G401 (cell line): ENCODE data around the gene LOXHD1. TPM values are rescaled to one million over a fixed set of nuclear protein-coding genes. Genes with fewer than 3 reads are reported as not detected.

Experiments
- DNase-seq: peaks from one replicate; pipeline ENCODE4 v3.0.0-alpha.2; 2015; ENCODE audit warnings: low spot score
- in situ Hi-C: cut with HindIII; loops from 2 replicates; pipeline ENCODE4 v1.10.0; 2016; ENCODE audit warnings: low sequenced_read_pairs, mixed read lengths
- total RNA-seq: library from RNA; depleted of rRNA; stranded (reverse); fragments of >200 nt; shearing (Covaris generic); gene quantifications from 2 replicates; pipeline ENCODE4 v1.2.3, GENCODE V29; 2014

Gene LOXHD1
- total RNA-seq, 1 experiment from 2014 or later: not detected

DNA sequence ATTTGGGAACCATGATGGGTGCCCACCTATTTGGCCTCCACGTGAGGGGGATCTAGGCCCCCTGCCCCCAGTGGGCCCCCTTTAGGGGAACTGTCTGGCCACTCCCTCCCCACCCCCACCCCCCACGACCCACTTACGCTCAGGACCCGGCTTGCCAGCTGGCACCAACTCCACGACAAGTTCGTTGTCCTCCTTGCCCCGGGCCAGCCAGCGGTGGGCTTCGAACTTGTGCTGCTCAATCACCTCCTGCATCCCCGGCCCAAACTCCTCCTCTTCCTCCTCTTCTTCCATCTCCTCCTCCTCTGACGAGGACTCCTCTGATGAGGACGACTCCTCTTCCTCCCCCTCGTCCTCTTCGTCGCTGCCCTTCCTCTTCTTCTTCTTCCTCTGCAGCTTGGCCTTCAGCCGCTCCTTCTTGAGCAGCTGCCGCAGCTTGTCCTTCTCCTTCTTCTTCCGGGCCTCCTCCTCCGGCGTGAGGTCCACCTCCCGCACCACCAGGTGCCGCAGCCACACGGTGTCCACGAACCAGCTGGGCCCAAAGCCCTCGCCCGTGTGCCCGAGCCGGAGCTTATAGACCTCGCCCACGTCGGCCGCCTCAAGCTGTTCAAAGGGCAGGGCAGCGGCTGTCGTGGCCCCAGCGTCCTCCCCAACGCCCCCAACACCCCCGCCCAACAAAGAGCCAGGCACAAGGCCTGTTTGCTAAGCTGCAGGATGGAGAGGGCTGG is 96.9 kb downstream of the LOXHD1 start:
- in situ Hi-C loops: no loop called here
- no peak for DNase-seq

- DNase-seq: no peak
- in situ Hi-C loops: no loop called here
Observed at GRCh38 chr18:46559296-46559695, 97.7 kb downstream of the LOXHD1 start.

DNA sequence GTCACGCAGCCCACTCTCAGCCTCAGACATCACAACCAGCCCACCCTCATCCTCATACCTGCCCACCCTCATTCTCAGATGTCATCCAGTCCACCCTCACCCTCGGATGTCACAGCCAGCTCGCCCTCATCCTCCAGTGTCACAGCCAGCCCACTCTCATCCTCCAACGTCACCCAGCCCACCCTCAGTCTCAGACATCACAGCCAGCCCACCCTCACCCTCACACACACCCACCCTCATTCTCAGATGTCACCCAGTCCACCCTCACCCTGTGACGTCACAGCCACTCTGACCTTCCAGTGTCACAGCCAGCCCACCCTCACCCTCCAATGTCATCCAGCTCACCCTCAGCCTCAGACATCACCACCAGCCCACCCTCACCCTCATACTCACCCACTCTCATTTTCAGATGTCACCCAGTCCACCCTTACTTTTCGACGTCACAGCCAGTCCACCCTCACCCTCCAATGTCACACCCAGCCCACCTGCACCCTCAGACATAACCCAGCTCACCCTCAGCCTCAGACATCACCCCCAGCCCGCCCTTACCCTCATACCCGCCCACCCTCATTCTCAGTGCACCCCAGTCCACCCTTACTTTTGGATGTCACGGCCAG is 100.3 kb downstream of the LOXHD1 start:
- DNase-seq: no peak
- in situ Hi-C loops: no loop called here

- DNase-seq: peak; percentile 3
- in situ Hi-C loops: no loop called here
Observed at GRCh38 chr18:46555724-46556123, 101.3 kb downstream of the LOXHD1 start.

DNA sequence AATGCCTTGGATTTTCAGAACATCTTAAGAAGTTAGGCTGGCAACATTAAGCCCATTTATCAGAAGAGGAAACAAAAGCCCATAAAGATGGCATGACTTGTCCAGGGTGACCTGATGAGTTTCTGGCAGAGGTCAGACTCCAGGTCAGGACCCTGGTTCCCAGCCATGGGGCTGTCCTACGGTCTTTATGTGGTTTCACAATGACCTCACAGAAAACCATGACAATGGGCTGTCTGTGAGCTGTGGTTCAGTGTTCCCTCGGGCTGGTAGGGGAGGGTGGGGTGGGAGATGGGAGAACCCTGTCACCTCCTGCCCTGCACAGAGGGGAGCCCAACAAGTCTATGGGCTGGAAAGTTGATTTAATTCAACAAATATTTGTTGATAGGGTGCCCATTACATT is 101.8 kb downstream of the LOXHD1 start:
- in situ Hi-C loops: no loop called here
- DNase-seq: no peak

DNA sequence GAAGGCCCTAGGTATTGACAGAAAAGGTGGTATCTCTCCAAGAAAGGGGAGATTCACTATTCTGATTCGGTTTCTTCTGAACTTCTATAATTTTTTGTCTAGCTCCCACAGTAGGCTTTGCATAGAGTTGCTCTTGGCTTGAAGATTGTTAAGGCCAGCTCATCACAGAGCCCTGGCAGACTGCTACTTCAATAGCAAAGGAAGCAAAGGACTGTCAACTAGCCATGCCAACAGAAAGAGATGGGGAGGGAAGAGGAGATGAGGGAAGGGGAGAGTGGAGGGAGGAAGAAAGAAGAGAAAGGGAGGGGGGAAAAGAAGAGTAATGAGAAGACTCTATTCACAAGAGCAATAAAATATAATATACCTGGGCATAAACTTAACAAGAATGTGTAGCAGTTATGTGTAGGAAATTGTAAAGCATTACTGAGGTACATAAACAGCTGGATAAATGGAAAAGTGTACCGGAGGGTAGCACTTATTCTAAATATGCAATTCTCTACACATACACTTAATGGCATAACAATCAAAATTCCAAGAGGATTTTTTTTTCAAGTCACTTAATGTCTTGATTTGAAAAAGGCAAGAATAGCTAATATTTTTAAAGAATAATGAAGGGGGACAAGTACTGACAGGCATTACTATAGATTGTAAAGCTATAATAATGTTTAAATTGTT is 102.5 kb downstream of the LOXHD1 start:
- in situ Hi-C loops: no loop called here
- no peak for DNase-seq

- no peak for DNase-seq
- in situ Hi-C loops: no loop called here
Observed at GRCh38 chr18:46550609-46551008, 106.4 kb downstream of the LOXHD1 start.

- no peak for DNase-seq
- in situ Hi-C loops: no loop called here
Observed at GRCh38 chr18:46547520-46547919, 109.5 kb downstream of the LOXHD1 start.

DNA sequence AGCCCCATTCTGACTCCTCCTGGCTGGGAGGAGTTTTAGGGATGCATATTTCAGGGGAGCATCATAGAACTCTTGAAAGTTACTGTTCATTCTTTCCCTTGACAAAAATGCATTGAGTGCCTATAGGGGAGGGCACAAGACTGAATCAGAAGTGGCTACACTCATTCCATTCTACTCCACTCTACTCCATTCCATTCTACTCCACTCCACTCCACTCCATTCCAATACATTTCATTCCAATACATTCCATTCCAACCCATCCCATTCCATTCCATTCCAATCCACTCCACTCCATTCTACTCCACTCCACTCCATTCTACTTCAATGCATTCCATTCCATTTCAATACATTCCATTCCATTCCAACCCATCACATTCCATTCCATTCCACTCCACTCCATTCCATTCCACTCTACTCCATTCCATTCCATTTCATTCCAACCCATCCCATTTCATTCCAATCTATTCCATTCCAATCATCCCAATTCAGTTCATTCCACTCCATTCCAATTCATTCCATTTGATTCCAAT is 110.8 kb downstream of the LOXHD1 start:
- no peak for DNase-seq
- in situ Hi-C loops: no loop called here

- no peak for DNase-seq
- in situ Hi-C loops: no loop called here
Observed at GRCh38 chr18:46542545-46542944, 114.5 kb downstream of the LOXHD1 start.

DNA sequence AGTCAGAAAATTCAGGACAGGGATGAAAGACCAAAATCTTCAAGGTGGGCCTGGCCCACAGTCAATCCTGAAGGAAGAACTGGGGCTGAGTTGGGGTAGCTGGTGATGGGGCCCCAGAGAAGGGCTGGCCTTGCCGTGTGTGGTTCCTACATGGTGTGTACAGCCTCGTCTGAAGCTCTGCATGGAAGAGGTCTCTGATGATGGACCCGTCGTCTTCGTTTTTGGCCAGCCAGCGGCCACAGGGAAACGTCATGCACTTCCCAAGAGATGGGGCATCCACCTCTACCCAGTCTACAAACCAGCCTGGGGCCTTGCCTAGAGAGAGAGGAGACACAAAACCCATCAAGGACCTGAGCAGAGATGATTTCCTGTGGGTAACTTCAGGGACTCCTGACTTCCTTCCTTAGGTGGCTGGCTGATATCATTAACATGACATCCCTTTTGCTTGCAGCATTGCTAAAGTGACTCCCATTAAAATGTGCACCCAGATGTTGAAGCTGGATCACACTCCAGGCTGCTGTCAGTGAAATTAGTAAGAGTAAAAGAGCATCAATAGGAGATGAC is 115.3 kb downstream of the LOXHD1 start:
- in situ Hi-C loops: no loop called here
- no peak for DNase-seq

GRCh38 chr18:46538376-46538775 is 118.6 kb downstream of the LOXHD1 start:
- no peak for DNase-seq
- in situ Hi-C loops: no loop called here

GRCh38 chr18:46536215-46536874 is 120.7 kb downstream of the LOXHD1 start:
- DNase-seq: no peak
- in situ Hi-C loops: no loop called here

GRCh38 chr18:46531482-46531881 is 125.5 kb downstream of the LOXHD1 start:
- in situ Hi-C loops: no loop called here

GRCh38 chr18:46528037-46528436 is 129.0 kb downstream of the LOXHD1 start:
- in situ Hi-C loops: no loop called here

More at GRCh38 chr18:46531482-46531881, 125.5 kb downstream of the LOXHD1 start:
- DNase-seq: no peak

DNA sequence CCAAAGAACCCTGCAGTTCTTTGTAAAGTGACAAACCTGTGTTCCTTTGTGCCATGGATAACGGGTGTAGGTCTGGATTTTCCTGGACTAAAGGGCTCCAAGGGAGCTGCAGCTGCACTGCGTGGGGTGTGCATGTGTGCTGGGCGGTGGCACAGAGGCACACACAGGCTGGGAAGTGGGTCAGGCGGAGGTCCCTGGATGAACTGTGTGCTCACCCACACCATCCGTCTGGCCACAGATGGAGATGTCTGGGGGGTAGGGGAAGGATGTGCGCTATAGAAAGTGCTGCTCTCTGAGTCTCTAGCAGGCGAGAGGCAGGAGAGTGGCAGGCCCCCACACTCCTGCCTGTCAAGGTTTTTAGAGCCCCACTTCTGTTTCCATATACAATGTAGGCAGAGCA is 137.2 kb downstream of the LOXHD1 start:
- no peak for DNase-seq
- in situ Hi-C loops: no loop called here

More at GRCh38 chr18:46528037-46528436, 129.0 kb downstream of the LOXHD1 start:
- no peak for DNase-seq

- in situ Hi-C loops: no loop called here
- DNase-seq: no peak
Observed at GRCh38 chr18:46518438-46518837, 138.6 kb downstream of the LOXHD1 start.

DNA sequence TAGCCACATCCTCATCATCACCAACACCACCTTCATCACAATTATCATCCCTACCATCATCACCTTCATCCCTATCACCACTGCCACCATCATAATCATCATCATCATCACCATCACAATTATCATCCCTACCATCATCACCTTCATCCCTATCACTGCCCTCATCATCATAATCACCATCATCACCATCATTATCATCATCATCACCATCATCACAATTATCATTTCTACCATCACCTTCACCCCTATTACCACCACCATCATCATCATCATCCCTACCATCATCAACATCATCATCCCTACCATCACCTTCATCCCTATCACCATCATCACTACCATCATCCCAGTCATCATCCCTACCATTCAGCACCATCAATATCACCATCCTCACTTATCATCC is 140.5 kb downstream of the LOXHD1 start:
- no peak for DNase-seq
- in situ Hi-C loops: no loop called here

- in situ Hi-C loops: no loop called here
- DNase-seq: no peak
Observed at GRCh38 chr18:46510386-46510785, 146.6 kb downstream of the LOXHD1 start.
